Panc1 (cell line): Measurements from ENCODE around the gene ITGB2.

Source experiments
- CTCF ChIP-seq: fragments of 450-650 bp; IDR thresholded peaks from 2 replicates; pipeline ENCODE4 v1.5.1; 2017; ENCODE audit warnings: mild to moderate bottlenecking
- POLR2AphosphoS5 ChIP-seq: IDR thresholded peaks from 2 replicates; pipeline ENCODE4 v1.6.1; 2012; ENCODE audit warnings: mild to moderate bottlenecking, low read depth, low read length, moderate library complexity
- REST ChIP-seq, 2 experiments: IDR thresholded peaks; 2 replicates each; pipeline ENCODE4 v1.6.1; 2011 to 2012; ENCODE audit warnings: low read depth in 2 of 2, control low read depth in 1 of 2, low read length in 1 of 2, mild to moderate bottlenecking in 1 of 2, moderate library complexity in 1 of 2; ENCODE audit not compliant: insufficient read depth in 1 of 2
- SIN3A ChIP-seq: IDR thresholded peaks from 2 replicates; pipeline ENCODE4 v1.6.1; 2012; ENCODE audit warnings: low read depth, mild to moderate bottlenecking, low read length, moderate library complexity, borderline replicate concordance; ENCODE audit not compliant: insufficient read depth
- TCF7L2 ChIP-seq: IDR thresholded peaks from 2 replicates; pipeline ENCODE4 v1.6.1; 2011; ENCODE audit warnings: mild to moderate bottlenecking, low read depth, low read length, inconsistent platforms

- TF ChIP-seq CTCF (no peak), REST (IDR thresholded peaks at IDR 0.05; ENCODE audit: insufficient read depth in 1 of 2, low read depth in 2 of 2, low read length in 1 of 2) (no peak), POLR2AphosphoS5 (no peak), TCF7L2 (no peak), SIN3A (no peak)
These were observed 2.9 kb upstream of the ITGB2 start for GRCh38 chr21:44923480-44924084.
